Right cardiac atrium (tissue), 5 donors: Measurements from ENCODE around the gene TANGO2. TPM values are rescaled to one million over a fixed set of nuclear protein-coding genes. Genes with fewer than 3 reads are reported as not detected.

Source experiments
- ATAC-seq, 2 donors: fragments of 200-7000 bp; cut with Tn5 transposase; one replicate each; pipeline versions ENCODE4 v1.8.0 to v1.9.1; 2020; ENCODE audit warnings: moderate library complexity in 2 of 2, mild to moderate bottlenecking in 1 of 2
- DNase-seq, 3 donors: peaks; one replicate each; pipeline ENCODE4 v3.0.0-alpha.2; 2020
- H3K27ac ChIP-seq: one replicate; pipeline ENCODE4 v1.5.1; 2013; ENCODE audit warnings: mild to moderate bottlenecking, low read length, control low read depth, moderate library complexity
- H3K27me3 ChIP-seq: one replicate; pipeline ENCODE4 v1.6.1; 2013; ENCODE audit not compliant: control insufficient read depth, insufficient read depth
- H3K4me1 ChIP-seq: one replicate; pipeline ENCODE4 v1.6.1; 2013; ENCODE audit warnings: low read length; ENCODE audit not compliant: control insufficient read depth, insufficient read depth
- H3K4me3 ChIP-seq: one replicate; pipeline ENCODE4 v1.5.1; 2013; ENCODE audit warnings: low read length, control low read depth
- H3K9me3 ChIP-seq: one replicate; pipeline ENCODE4 v1.6.1; 2013; ENCODE audit warnings: low read length; ENCODE audit not compliant: control insufficient read depth
- WGBS: extraction: QIAGEN DNeasy Blood & Tissue Kit; methylation state at CpG from one replicate; pipeline ENCODE4 v1.1.7; 2013; 5-methylcytosine and 5-hydroxymethylcytosine counted together
- intact Hi-C, 4 donors: fragments of 100-400 bp; cut with DNase I; formaldehyde crosslinking; loops; one replicate each; pipeline versions ENCODE4 v1.11.0 to v1.14.0; 2022 to 2023
- polyA plus RNA-seq: library from polyadenylated mRNA; stranded (reverse); fragments of 200-250 nt; gene quantifications from one replicate; pipeline ENCODE4 v1.2.3, GENCODE V29; 2013
- total RNA-seq, 4 donors: library from RNA; stranded (reverse); fragmentation: NEBNext Ultra II Directional; extraction: Animal tissue kit (Norgen Biotek cat#: 25700); gene quantifications; one replicate each; pipeline ENCODE4 v1.2.1, GENCODE V29; 2021
- donor health status: healthy with polysubstance abuse.
- donor health status: DM: no; HTN: yes; CAD: no.
- donor health status: DM: no; HTN: no; CAD: no.
- donor health status: DM: no; HTN: yes; CAD: no; lungs with severe emphysema.
- donor health status: DM: yes; HTN: yes; CAD: no.

The TANGO2 gene
- total and polyA plus RNA-seq, 5 donors: 61.1 to 70.4 (median 64.9) TPM

DNA sequence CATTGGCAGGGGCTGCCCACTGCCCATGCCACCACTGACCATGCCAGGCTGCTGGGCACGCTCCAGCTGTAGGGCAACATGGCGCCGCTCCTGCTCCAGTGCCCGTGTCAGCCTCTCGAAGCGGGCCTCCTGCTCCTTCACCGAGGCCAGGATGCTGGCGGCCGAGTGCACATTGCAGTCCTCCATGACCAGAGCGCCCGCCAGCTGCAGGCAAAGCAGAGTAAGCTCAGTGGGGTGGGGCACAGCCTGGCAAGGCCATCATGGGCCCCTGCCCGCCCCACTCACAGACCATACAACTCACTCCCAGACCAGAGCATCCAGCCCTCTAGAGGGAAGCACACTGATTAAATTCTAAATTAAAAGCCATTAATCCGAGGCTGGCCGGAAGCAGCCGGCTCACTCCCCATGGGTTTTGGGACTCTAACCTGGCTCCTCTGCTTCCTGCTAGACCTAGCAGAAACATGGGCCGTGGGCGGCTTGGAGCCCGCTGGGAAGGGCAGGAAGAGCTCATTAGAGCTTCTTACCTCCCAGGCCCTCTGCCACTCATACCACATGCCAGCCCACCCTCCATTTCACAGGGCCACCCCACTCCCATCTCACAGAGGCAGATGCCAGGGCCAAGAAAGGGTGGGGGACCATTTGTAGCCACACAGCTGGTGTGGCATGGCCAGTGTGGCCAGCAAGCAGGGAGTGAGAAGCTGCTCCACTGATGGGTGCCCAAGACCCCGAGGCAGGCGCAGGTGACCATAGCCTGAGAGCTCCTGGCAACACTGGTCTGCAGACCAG, 30.1 kb upstream of the TANGO2 start:
- no peak for ATAC-seq
- peak overlapping the region; percentile 8 for H3K27ac ChIP-seq

DNA sequence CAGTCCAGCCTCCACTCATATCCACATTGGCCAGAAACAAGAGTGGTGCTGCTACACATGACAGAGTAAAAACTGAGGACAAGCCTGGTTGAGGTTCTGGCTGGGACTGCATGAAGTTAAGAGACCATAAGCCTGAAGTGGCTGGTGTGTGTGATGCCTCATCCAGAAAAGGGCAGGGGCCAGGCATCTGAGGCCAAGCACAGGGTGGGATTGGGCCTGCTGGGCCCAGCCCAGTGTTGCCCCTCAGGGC, 29.6 kb upstream of the TANGO2 start:
- peak overlapping the region; percentile 8 for H3K27ac ChIP-seq
- DNase-seq (no peak), ATAC-seq (peak in 1 of 2 donors; percentile 1)
- H3K4me1 ChIP-seq: peaks cover 8% of the 10 kb centered on the region
- no peak overlapping the region for H3K4me3 ChIP-seq
- no peaks in the 10 kb centered on the region for H3K9me3 ChIP-seq
- H3K27me3 ChIP-seq: no peaks in the 10 kb centered on the region
- intact Hi-C loops: no loop called here

More for the DNA sequence above, 30.1 kb upstream of the TANGO2 start:
- H3K27me3 ChIP-seq: no peaks in the 10 kb centered on the region
- peaks cover 12% of the 10 kb centered on the region for H3K4me1 ChIP-seq
- 86% methylated on average over 20 of the region's 20 CpGs for WGBS
- intact Hi-C loops: no loop called here
- DNase-seq: peak in 2 of 3 donors; percentile 54 to 65
- no peak overlapping the region for H3K4me3 ChIP-seq
- H3K9me3 ChIP-seq: no peaks in the 10 kb centered on the region

- H3K9me3 ChIP-seq: no peaks in the 10 kb centered on the region
- DNase-seq (peak in 2 of 3 donors; percentile 55 to 70), ATAC-seq (peak in 1 of 2 donors; percentile 3)
- no peaks in the 10 kb centered on the region for H3K27me3 ChIP-seq
- H3K27ac ChIP-seq: no peak overlapping the region
- H3K4me1 ChIP-seq: peaks cover 9% of the 10 kb centered on the region
- intact Hi-C loops: no loop called here
- WGBS: 82% methylated on average over 23 of the region's 23 CpGs
- H3K4me3 ChIP-seq: no peak overlapping the region
These were observed 29.1 kb upstream of the TANGO2 start for GRCh38 chr22:19991645-19992451.

DNA sequence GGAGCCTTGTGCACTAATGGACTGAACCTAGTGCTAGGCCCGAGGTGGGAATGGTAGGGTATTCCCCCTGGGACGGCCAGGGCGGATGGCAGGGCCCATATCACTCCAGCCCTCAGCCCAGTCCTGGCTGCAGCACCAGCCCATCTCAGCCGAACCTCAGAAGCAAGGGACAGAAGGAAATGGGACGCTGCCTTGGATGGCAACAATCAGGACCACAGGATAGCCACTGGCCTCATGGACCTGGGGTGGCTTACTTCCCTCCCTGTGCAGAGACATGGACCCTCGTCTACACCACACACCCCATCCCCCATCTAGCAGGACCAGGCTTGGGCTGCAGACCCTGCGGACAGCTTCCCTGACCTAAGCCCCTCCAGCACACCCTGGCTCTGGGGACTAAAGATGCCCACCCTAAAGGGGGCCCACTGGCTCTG, 28.4 kb upstream of the TANGO2 start:
- H3K4me3 ChIP-seq: no peak overlapping the region
- intact Hi-C loops: no loop called here
- no peak overlapping the region for H3K27ac ChIP-seq
- WGBS: 89% methylated on average over 7 of the region's 7 CpGs
- ATAC-seq (no peak), DNase-seq (peak in 1 of 3 donors; percentile 31)
- no peaks in the 10 kb centered on the region for H3K27me3 ChIP-seq
- no peaks in the 10 kb centered on the region for H3K9me3 ChIP-seq
- peaks cover 11% of the 10 kb centered on the region for H3K4me1 ChIP-seq

- H3K4me1 ChIP-seq: peaks cover 11% of the 10 kb centered on the region
- intact Hi-C loops: no loop called here
- peak in 2 of 3 donors; percentile 14 to 48 for DNase-seq
- no peak overlapping the region for H3K27ac ChIP-seq
- no peak overlapping the region for H3K4me3 ChIP-seq
- H3K27me3 ChIP-seq: no peaks in the 10 kb centered on the region
- no peak for ATAC-seq
- 74% methylated on average over 6 of the region's 6 CpGs for WGBS
- H3K9me3 ChIP-seq: no peaks in the 10 kb centered on the region
These were observed 28.0 kb upstream of the TANGO2 start for GRCh38 chr22:19992921-19993355.

- H3K4me3 ChIP-seq: no peak overlapping the region
- 94% methylated on average over 7 of the region's 7 CpGs for WGBS
- intact Hi-C loops: no loop called here
- DNase-seq (no peak), ATAC-seq (no peak)
- no peaks in the 10 kb centered on the region for H3K27me3 ChIP-seq
- no peaks in the 10 kb centered on the region for H3K9me3 ChIP-seq
- peaks cover 17% of the 10 kb centered on the region for H3K4me1 ChIP-seq
- no peak overlapping the region for H3K27ac ChIP-seq
These were observed 27.0 kb upstream of the TANGO2 start for GRCh38 chr22:19993926-19994325.

GRCh38 chr22:19994851-19995610, 25.9 kb upstream of the TANGO2 start:
- Histone ChIP-seq H3K27ac (no peak overlapping the region), H3K27me3 (no peaks in the 10 kb centered on the region), H3K9me3 (no peaks in the 10 kb centered on the region), H3K4me3 (no peak overlapping the region), H3K4me1 (peaks cover 20% of the 10 kb centered on the region)
- 70% methylated on average over 12 of the region's 12 CpGs for WGBS
- DNase-seq: peak in 1 of 3 donors; percentile 9
- intact Hi-C loops: no loop called here
- ATAC-seq: no peak

DNA sequence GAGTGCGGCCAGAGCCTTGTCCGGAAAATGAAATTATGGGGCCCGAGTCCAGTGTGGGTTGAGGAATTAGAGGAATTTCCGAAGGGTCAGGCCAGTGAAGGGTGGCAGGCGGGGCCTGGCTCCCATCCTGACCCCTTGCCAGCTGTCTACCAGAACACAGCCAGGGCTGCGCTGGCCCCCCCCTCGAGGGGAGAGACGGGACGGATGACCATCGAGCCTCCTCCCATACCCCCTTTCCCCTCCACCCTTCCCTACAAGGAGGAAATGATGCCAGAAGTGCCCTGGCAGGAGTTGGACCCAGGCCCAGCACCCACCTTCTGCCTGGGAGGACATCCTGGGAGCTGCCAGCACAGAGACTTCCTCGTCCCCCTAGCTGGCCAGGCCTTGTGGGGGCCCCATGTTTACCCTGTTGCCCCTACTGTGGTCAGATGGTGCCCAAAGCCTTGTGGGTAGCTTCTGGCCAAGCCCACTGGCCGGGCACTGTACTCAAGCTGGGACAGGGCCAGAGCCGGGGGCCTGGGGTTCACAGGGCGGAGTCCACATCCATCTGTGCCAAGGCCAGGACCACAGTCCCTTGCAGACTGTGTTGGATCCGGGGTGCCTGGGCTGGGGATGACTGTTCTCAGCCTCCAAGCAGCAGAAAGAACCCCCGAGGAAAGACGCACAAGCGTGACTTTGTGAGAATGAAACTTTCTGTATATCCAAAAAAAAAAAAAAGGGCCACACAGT, 25.1 kb upstream of the TANGO2 start:
- WGBS: 53% methylated on average over 18 of the region's 18 CpGs
- ATAC-seq (peak; percentile 23 to 36), DNase-seq (peak in 2 of 3 donors; percentile 86 to 87)
- peak overlapping the region; percentile 9 for H3K27ac ChIP-seq
- no peaks in the 10 kb centered on the region for H3K27me3 ChIP-seq
- no peaks in the 10 kb centered on the region for H3K9me3 ChIP-seq
- H3K4me1 ChIP-seq: peaks cover 20% of the 10 kb centered on the region
- no peak overlapping the region for H3K4me3 ChIP-seq
- intact Hi-C loops: no loop called here

DNA sequence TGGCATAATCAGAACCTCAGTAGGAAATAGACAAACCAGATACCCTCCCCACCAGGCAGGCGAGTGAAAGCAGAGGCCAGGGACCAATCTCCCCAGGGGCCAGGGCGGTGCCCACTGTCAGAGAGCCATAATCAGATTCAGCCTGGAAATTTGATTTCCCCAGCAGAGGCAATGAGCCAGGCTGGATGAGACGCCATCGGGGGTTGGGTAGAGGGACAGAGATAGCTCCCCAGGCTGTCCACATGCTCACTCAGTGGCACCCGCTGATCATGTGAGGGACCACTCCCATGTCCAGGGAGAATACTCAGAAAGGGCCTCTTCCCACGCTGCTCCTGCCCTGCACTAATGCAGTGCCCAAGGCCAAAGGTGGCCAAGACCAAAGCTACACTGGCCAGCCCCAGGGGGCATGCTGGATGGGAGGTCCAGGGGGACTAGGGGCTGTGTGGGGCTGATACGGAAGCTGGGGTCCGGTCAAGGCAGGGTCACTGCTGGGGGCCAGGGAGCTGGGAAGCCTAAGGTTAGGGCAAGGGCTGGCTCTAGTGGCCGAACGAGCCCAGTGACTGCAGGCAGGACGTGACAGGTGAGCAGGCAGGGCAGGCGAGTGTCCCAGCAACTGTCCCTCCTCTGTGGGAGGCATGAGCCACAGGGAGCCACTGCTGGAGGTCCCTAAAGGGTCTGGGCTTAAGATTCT, 24.1 kb upstream of the TANGO2 start:
- DNase-seq: peak in 2 of 3 donors; percentile 47 to 55
- 78% methylated on average over 12 of the region's 12 CpGs for WGBS
- ATAC-seq: no peak
- H3K9me3 ChIP-seq: no peaks in the 10 kb centered on the region
- no peak overlapping the region for H3K27ac ChIP-seq
- intact Hi-C loops: no loop called here
- no peak overlapping the region for H3K4me3 ChIP-seq
- peaks cover 20% of the 10 kb centered on the region for H3K4me1 ChIP-seq
- no peaks in the 10 kb centered on the region for H3K27me3 ChIP-seq

DNA sequence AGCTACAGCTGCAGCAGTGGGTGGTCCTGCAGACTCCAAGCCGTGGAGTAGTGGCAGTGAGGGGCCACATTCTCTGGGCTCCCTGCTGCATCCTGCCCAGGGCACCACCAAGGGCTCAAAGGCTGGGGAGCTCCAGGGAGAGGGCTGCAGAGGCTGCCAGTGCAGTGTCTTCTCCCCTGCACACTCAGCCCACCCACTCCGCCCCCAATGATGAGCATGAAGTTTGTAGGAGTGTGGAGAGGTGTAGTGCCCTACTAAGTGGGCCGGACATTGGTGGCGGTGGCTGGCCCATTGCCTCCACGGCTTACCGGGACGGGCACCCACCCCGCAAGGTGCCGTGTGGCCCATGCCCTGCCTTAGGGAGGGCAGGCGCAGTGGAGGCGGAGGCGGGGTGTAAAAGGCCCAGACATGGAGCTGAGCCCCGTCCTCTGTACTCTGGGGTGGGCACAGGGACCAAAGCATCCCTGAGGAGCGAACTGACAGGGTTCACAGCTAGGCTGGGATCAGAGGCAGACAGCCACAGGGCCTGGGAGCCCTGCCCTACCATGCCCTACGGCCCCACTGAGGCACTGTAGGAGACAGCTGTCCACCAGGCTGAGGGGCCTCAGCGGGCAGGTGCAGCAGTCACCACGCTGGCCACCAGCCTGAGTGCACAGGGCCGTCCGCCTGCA, 23.2 kb upstream of the TANGO2 start:
- Histone ChIP-seq H3K4me1 (peaks cover 15% of the 10 kb centered on the region), H3K27ac (no peak overlapping the region)
- peak in 2 of 3 donors; percentile 40 to 41 for DNase-seq

More for the DNA sequence above, 23.2 kb upstream of the TANGO2 start:
- no peak for ATAC-seq
- 91% methylated on average over 19 of the region's 19 CpGs for WGBS
- H3K9me3 ChIP-seq: no peaks in the 10 kb centered on the region
- H3K27me3 ChIP-seq: no peaks in the 10 kb centered on the region
- intact Hi-C loops: no loop called here
- H3K4me3 ChIP-seq: no peak overlapping the region
